ENCODE results near the gene C17orf100.

GRCh38 chr17:6636616-6637457 is 14.7 kb upstream of the C17orf100 start:
- TF ChIP-seq POLR2A (IDR thresholded peaks at IDR 0.05; ENCODE audit: low read depth) (no peak), CTCF (IDR thresholded peaks at IDR 0.05) (no peak), POLR2AphosphoS5 (IDR thresholded peaks at IDR 0.05) (no peak)
